GM12878 (cell line): ENCODE results near the gene AKNA.

Experiments
- CTCF ChIP-seq, 3 experiments: IDR thresholded peaks in 2 of 3; conservative IDR thresholded peaks in 1 of 3; 2 replicates each; pipeline ENCODE4 v1.5.1; 2011; ENCODE audit warnings: low read depth in 3 of 3, low read length in 3 of 3, mild to moderate bottlenecking in 3 of 3, control low read depth in 2 of 3, moderate library complexity in 2 of 3, inconsistent platforms in 1 of 3, mixed read lengths in 1 of 3; ENCODE audit not compliant: control insufficient read depth in 2 of 3, insufficient read depth in 1 of 3; ENCODE audit errors: extremely low read depth in 1 of 3
- MEF2B ChIP-seq: fragments of 450-650 bp; IDR thresholded peaks from 2 replicates; pipeline ENCODE4 v1.6.1; 2018; ENCODE audit warnings: mild to moderate bottlenecking, moderate library complexity; ENCODE audit not compliant: partially characterized antibody, poor library complexity, severe bottlenecking
- POLR2AphosphoS5 ChIP-seq: IDR thresholded peaks from 2 replicates; pipeline ENCODE4 v1.6.1; 2011; ENCODE audit warnings: mild to moderate bottlenecking, low read length, inconsistent platforms
- SKIL ChIP-seq: fragments of 450-650 bp; IDR thresholded peaks from 2 replicates; pipeline ENCODE4 v1.6.1; 2017; ENCODE audit warnings: mild to moderate bottlenecking, low read depth, inconsistent platforms; ENCODE audit not compliant: poor library complexity, severe bottlenecking

GRCh38 chr9:114347675-114348074 is 40.1 kb downstream of the AKNA start:
- TF ChIP-seq POLR2AphosphoS5 (no peak), SKIL (no peak), CTCF (IDR thresholded peaks at IDR 0.05 in 2 of 3, conservative IDR thresholded peaks at IDR 0.05 in 1 of 3; ENCODE audit: control insufficient read depth in 2 of 3, extremely low read depth in 1 of 3, insufficient read depth in 1 of 3, low read depth in 3 of 3, low read length in 3 of 3) (no peak), MEF2B (no peak)
